HG02852 (cell line): ENCODE results near the gene THSD7A.

Experiments
- ATAC-seq: cut with Tn5 transposase; IDR thresholded peaks from one replicate; pipeline ENCODE4 v1.9.1; 2021; ENCODE audit warnings: mild to moderate bottlenecking, moderate library complexity; ENCODE audit not compliant: unreplicated experiment

The THSD7A gene

GRCh38 chr7:11709196-11709595 lies 122.8 kb downstream of the THSD7A start:
- no peak for ATAC-seq

GRCh38 chr7:11707606-11708193 lies 124.3 kb downstream of the THSD7A start:
- ATAC-seq: no peak

GRCh38 chr7:11706666-11707605 lies 125.1 kb downstream of the THSD7A start:
- no peak for ATAC-seq

GRCh38 chr7:11703829-11704228 lies 128.2 kb downstream of the THSD7A start:
- ATAC-seq: no peak

- no peak for ATAC-seq
These were observed 129.1 kb downstream of the THSD7A start for GRCh38 chr7:11702938-11703337.

GRCh38 chr7:11701829-11702560 lies 130.0 kb downstream of the THSD7A start:
- ATAC-seq: no peak

GRCh38 chr7:11699666-11700065 lies 132.3 kb downstream of the THSD7A start:
- ATAC-seq: no peak

GRCh38 chr7:11698384-11698871 lies 133.6 kb downstream of the THSD7A start:
- ATAC-seq: no peak

GRCh38 chr7:11690395-11690794 lies 141.6 kb downstream of the THSD7A start:
- ATAC-seq: no peak

GRCh38 chr7:11689096-11689495 lies 142.9 kb downstream of the THSD7A start:
- no peak for ATAC-seq

GRCh38 chr7:11681461-11681860 lies 150.5 kb downstream of the THSD7A start:
- no peak for ATAC-seq

GRCh38 chr7:11675163-11675562 lies 156.8 kb downstream of the THSD7A start:
- no peak for ATAC-seq

- no peak for ATAC-seq
These were observed 163.3 kb downstream of the THSD7A start for GRCh38 chr7:11668727-11669126.

GRCh38 chr7:11667810-11668185 lies 164.2 kb downstream of the THSD7A start:
- no peak for ATAC-seq

GRCh38 chr7:11667071-11667809 lies 164.8 kb downstream of the THSD7A start:
- ATAC-seq: no peak

GRCh38 chr7:11665357-11665756 lies 166.6 kb downstream of the THSD7A start:
- ATAC-seq: no peak

GRCh38 chr7:11655642-11656041 lies 176.4 kb downstream of the THSD7A start:
- no peak for ATAC-seq

- ATAC-seq: no peak
These were observed 176.8 kb downstream of the THSD7A start for GRCh38 chr7:11655163-11655562.

- ATAC-seq: peak; percentile 52
These were observed 181.5 kb downstream of the THSD7A start for GRCh38 chr7:11650500-11650899.

GRCh38 chr7:11650030-11650429 lies 182.0 kb downstream of the THSD7A start:
- ATAC-seq: no peak

GRCh38 chr7:11648980-11649379 lies 183.0 kb downstream of the THSD7A start:
- no peak for ATAC-seq
